ENCODE measurements around the gene HBP1.

- TF ChIP-seq CTCF (IDR thresholded peaks at IDR 0.05) (no peak), POLR2A (IDR thresholded peaks at IDR 0.05) (no peak)
These were observed 18.9 kb upstream of the HBP1 start for GRCh38 chr7:107149863-107150262.

Measured in thyroid gland (tissue), 4 donors.